ENCODE data around the gene TYW1B.
A peak's percentile ranks its signal among the peaks of the same experiment; 100 is the strongest.
"Not testable (repeated sequence)": the region's sequence is repeated elsewhere in the genome, so short reads cannot be mapped to it uniquely, and the experiment has no call there.

Gene TYW1B, protein sequence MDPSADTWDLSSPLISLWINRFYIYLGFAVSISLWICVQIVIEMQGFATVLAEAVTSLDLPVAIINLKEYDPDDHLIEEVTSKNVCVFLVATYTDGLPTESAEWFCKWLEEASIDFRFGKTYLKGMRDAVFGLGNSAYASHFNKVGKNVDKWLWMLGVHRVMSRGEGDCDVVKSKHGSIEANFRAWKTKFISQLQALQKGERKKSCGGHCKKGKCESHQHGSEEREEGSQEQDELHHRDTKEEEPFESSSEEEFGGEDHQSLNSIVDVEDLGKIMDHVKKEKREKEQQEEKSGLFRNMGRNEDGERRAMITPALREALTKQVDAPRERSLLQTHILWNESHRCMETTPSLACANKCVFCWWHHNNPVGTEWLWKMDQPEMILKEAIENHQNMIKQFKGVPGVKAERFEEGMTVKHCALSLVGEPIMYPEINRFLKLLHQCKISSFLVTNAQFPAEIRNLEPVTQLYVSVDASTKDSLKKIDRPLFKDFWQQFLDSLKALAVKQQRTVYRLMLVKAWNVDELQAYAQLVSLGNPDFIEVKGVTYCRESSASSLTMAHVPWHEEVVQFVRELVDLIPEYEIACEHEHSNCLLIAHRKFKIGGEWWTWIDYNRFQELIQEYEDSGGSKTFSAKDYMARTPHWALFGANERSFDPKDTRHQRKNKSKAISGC

DNA sequence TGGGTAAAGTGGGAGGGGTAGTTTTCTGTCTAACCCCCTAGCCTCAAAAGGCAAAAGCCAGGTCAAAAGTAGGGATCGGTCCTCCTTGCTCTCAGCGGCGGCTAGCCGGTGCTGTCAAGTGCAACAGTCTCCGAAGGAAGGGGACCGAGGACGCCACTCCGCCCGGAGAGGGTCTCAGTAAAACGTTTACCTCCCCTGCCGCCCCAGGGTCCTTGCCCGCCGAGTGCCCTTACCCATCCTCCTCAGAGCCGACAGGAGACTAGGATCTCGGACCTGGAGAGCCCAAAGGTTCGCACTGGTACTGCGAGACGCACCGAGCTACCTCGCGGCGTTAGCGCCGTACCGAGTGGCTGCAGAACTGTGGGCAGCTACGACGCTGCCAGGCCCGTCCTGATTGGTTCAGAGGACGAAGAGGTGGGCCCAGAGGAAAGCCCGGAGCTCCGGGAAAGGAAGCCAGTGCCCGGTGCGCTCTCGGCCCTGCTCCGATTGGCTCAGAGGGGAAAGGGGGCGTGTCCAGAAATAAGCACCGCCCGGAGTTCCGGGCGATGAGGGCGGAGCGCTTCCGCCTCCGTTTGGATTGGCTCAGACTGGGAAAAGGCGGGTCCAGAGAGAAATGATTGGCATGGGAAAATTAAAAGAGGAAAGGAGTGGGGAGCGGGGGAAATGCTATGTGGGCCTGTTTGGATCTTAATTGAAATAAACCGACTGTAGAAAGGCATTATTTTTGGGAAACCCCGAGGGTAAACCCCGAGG is at the start of gene TYW1B:
Gene TYW1B, minus strand, starts transcription at position 362 of the 753 bp plus-strand sequence. Its CDS starts 125 bp downstream, at position 237.
- DNase-seq: peak; percentile 96

DNA sequence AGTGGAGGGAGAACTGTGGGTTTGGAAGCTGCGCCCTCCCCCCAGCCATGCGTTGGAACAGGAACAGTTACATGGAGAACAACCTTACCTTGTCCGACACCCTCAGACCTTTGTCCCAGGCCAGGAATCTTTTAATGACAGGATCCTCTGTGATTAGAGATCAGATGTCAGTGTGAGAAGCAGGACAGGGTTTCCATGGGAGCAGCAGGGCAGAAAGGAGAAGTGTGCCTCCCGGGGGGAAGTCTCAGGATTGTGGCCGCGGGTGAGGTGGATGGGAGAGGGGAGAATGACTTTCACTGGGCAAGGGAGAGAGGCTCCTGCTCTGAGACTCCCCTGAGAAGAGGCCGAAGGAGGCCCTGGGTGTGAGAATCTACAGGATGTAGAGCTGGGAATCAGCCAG is 39.6 kb upstream of the TYW1B start:
- not testable (repeated sequence) for DNase-seq

DNA sequence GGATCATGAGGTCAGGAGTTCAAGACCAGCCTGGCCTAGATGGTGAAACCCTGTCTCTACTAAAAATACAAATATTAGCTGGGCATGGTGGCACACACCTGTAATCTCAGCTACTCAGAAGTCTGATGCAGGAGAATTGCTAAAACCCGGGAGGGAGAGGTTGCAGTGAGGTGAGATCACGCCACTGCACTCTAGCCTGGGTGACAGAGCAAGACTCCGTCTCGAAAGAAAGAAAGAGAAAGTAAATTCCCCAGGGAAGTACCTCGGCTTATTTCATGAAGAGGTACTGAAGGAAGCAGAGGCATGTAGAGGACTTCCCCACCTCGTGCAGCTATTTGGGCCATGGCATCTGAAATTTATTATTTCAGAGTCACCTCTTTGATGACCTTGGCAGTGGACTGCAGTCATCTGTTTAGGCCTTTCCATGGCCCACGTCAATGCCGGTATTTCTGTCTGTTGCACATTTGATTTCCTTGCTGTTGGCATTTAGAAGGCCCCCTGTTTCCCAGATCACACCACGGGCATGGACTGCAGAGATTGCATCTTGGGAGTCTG is 30.9 kb upstream of the TYW1B start:
- DNase-seq: not testable (repeated sequence)

DNA sequence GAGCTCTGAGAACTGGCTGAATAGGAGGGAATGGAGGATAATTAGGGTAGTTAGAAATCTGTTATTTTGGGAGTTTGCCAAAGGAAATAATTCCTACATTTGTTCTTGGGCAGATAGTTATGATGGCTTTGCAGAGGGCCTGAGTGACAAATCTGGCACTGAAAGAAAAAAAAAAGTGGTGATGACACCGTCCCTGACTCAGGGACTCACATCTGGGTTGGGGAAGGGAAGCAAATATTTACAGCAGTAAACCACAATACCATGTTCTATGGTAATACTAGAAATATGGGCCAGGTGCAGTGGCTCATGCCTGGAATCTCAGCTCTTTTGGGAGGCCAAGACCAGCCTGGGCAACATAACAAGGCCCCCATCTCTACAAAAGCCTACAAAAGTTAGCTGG is 29.9 kb upstream of the TYW1B start:
- not testable (repeated sequence) for DNase-seq

DNA sequence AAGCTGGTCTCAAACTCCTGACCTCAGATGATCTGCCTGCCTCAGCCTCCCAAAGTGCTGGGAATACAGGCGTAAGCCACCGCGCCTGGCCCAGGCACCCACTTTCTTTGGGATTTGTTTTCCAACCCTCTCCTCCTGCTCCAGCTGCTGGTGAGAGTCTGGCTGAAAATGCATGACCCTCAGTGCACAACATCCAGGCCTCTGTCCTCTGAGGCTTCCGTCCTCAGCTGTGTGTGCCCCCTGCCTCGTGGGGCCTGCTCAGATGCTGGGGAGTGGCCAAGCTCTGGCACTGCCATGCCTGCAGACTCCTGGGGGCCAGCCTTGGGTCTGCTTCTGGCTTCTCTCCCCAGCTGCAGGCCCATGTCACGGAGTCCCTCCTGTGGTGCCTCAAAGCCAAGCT is 27.3 kb upstream of the TYW1B start:
- not testable (repeated sequence) for DNase-seq

DNA sequence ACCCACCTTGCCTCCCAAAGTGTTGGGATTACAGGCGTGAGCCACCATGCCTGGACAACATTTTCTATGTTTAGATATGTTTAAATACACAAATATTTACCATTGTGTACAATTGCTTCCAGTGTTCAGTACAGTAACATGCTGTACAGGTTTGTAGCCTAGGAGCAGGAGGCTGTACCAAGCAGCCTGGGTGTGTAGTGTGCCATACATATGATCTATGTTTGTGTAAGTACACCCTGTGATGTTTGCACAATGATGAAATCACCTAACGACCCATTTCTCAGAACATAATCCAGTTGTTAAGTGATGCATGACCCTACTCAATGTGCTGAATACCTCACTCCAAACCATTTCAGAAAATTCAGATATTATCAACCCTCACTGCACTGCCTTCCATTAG is 24.9 kb upstream of the TYW1B start:
- not testable (repeated sequence) for DNase-seq

DNA sequence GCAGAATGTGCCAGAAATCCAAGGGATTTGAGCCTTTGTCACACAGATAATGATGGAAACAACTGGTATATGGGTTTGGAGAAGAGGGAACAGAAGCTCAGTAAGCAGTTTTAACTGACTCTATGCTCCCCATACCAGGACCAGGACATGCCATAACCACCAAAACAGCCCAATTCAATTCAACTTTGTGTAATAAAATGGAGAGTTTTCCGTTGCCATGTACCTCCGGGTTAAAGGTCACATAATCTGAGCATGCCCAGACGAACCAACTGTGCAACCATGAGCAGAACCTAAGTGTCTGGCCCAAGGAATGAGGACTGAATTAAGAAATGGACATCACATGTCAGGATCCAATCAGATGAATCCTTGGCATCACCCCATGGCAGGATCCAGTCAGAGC is 22.7 kb upstream of the TYW1B start:
- DNase-seq: not testable (repeated sequence)

DNA sequence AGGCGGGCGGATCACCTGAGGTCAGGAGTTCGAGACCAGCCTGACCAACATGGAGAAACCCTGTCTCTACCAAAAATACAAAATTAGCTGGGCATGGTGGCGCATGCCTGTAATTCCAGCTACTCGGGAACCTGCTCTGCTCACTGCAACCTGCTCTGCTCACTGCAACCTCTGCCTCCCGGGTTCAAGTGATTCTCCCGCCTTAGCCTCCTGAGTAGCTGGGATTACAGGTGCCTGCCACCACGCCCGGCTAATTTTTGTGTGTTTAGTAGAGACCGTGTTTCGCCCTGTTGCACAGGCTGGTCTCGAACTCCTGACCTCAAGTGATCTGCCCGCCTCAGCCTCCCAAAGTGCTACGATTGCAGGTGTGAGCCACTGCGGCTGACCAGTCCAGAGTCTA is 16.1 kb upstream of the TYW1B start:
- DNase-seq: not testable (repeated sequence)

DNA sequence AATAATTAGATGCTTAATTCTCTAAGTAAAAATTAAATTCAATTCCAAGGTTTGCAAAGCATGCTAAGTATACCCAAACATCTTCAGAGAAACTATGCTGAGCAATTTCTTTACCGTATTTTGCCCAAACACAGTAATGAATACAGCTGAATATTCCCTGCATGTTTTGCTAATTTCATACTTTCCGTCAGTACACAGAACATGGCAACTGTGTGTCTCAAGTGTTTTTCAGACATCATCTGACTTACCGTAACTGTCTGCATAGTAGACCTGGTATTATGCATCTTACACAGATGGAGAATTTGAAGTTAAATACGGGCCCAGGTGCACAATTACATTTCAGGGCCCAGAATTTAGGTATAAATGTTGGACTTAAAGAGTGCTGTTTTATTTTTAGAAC is 15.2 kb upstream of the TYW1B start:
- DNase-seq: not testable (repeated sequence)

DNA sequence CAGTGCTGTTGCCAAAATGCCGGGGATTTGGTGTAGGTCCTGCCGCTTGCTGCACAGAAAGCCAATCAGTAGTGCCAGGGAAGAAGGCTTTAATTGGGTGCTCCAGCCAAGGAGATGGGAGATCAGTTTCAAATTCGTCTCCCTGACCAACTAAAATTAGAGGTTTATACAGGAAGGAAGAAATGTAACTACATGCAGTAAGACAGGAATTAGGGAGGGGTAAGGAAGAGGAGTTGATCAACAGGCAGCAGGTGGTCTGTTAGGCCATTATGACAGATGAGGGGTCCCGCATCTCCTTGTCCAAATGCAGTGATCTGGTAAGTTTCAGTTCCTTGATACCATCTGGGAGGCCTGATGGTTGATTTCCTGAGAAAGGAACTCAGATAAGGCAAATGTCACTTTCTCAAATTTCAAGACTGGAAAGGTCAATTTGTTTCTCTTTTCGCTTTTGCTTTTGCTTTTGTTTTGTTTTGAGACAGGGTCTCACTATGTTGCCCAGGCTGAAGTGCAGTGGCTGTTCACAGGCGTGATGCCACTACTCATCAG is 13.0 kb upstream of the TYW1B start:
- DNase-seq: not testable (repeated sequence)

DNA sequence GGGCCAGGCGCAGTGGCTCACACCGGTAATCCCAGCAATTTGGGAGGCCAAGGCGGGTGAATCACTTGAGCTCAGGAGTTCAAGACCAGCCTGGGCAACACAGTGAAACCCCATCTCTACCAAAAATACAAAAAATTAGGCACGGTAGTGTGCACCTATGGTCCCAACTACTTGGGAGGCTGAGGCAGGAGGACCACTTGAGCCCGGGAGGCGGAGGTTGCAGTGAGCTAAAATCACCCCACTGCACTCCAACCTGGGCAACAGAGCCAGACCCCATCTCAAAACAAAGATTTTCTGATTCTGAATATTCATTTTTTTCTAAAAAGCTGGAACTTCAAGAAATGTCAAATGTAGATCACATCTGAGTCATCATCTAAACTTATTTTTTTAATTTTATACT is 10.3 kb upstream of the TYW1B start:
- DNase-seq: not testable (repeated sequence)

DNA sequence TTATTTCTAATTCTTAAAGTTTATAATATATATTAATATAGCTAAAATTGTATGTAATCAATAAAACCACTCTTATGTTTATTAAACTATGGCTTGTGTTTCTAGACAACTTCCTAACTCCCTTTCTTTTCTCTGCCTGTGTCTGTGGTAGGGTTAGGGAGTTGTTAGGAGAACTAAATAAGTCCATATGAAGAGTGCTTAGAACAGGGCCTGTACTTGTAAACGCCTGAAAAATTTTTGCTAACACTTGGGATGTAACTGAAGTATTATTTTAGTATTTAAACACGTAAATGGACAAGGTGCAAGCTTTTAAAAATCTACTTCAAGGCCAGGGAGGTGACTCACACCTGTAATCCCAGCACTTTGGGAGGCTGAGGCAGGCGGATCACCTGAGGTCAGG is 9.3 kb upstream of the TYW1B start:
- not testable (repeated sequence) for DNase-seq

DNA sequence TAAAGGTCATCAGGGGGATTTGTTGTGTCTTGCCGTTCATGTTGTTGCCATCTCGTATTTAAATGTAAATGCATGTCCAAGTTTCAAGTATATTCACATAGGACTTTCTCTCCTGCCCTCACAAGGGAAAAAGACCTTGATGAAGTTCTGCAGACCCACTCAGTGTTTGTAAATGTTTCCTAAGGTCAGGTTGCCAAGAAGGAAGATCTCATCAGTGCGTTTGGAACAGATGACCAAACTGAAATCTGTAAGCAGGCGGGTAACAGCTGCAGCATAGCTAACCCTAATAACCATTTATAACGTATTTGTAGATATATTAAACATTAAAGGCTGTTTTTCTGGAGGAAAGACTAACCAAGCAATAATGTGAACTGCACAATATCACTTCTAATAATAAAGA is 2.6 kb upstream of the TYW1B start:
- not testable (repeated sequence) for DNase-seq

DNA sequence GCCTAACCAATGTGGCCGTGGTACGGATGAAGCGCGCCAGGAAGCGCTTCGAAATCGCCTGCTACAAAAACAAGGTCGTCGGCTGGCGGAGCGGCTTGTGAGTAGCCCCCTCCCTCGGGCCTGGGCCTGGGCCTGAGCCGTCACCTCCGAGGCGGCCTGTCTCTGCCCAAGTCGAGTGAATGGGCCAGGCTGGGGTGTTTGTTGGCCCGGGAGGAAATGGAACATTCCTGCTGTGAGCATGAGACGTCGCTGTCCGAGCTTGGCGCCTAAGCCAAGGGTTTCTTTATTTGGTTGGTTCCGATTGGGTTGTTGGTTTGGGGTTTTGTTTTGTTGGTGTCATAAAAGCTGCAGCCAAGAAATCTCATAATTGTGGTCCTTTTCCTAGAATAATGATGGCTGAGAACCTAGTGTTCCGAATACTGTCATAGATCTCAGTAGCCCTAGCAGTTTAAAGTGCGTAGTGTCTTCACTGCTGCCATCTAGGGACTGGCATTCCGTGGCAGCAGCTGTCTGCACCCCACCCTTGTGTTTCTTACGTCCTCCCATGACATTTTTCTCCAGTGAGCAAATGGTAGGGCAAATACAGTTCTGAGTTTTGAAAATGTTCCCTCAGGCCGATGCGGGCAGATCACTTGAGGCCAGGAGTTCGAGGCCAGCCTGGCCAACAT is 1.8 kb upstream of the TYW1B start:
- peak; percentile 37 for DNase-seq

DNA sequence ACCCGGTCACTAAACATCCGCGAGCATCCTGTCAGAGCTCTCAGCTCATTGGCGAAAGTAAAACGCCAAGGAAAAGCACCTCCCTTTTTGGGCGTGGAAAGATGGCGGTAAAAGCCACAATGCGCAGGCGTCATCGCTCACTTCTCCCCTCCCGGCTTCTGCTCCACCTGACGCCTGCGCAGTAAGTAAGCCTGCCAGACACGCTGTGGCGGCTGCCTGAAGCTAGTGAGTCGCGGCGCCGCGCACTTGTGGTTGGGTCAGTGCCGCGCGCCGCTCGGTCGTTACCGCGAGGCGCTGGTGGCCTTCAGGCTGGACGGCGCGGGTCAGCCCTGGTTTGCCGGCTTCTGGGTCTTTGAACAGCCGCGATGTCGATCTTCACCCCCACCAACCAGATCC is 1.3 kb upstream of the TYW1B start:
- peak; percentile 95 for DNase-seq

DNA sequence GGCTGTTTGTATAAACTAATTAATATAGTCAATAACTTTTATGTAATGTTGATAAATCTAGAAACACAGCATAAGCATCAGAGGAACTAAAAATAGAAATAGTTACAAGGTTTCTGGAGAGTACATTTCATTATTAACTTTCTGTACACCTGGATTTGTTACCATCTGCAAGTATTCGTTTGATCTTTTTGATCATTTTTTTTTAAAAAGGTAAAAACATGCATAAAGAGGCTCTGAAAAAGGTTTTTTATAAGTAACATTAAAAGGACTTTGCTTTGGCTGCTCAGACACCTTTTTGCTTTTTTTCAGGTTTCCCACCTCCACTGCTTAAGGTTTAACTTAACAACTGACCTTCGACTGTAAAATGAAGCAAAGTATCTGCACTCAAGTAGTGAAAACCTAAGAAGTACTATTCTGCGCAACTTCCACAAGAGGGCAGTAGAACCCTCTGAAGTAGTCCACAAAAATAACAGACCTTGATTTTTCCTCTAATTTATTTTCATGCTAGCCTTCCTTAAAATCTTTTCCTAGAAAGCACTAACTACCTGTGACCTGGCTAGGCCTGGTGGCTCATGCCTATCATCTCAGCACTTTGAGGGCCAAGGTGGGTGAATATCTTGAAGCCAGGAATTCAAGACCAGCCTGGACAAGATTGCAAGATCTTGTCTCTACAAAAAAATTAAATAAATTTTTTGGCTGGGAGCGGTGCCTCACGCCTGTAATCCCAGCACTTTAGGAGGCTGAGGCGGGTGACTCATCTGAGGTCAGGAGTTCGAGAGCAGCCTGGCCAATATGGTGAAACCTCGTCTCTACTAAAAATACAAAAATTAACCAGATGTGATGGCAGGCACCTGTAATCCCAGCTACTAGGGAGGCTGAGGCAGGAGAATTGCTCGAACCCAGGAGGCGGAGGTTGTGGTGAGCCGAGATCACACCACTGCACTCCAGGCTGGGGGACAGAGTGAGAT is 4.0 kb downstream of the TYW1B start:
- not testable (repeated sequence) for DNase-seq

DNA sequence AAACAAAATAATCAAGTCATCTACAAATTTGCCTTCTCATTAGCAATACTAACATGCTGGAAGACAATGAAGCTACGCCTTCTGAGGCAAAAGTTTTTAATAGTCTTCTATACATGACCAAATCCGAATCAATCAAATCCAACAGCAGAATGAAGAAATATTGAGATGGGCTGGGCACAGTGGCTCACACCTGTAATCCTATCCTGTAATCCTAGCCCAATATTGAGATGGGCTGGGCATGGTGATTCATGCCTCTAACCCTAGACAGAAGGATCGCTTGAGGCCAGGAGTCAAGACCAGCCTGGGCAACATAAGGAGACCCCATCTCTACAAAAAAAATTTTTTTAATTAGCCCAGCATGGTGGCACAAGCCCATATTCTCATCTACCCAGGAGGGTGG is 5.5 kb downstream of the TYW1B start:
- DNase-seq: not testable (repeated sequence)

DNA sequence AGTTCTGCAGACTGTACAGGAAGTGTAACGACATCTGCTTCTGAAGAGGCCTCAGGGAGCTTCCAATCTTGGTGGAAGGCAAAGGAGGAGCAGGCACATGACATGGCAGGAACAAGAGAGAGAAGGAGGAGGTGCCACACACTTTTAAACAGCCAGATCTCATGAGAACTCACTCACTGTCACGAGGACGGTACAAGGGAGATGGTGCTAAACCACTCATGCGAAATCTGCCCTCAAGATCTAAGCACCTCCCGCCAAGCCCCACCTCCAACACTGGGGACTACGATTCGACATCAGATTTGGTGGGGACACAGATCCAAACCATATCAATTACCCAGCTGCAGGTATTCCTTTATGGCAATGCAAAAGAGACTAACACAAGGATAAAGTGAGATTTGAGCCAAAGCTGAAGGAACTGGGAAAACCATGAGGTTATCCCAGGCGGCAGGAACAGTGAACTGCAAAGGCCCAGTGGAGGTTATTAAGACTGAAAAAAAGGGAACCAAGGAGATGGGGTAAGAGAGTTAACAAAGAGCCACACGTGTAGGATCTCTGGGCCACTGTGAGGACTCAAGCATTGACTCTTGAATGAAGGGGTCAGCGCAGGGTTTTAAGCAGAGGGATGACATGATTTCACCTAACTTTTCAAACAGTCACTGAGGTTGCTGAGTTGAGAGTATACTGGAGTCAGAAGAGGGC is 9.2 kb downstream of the TYW1B start:
- not testable (repeated sequence) for DNase-seq

DNA sequence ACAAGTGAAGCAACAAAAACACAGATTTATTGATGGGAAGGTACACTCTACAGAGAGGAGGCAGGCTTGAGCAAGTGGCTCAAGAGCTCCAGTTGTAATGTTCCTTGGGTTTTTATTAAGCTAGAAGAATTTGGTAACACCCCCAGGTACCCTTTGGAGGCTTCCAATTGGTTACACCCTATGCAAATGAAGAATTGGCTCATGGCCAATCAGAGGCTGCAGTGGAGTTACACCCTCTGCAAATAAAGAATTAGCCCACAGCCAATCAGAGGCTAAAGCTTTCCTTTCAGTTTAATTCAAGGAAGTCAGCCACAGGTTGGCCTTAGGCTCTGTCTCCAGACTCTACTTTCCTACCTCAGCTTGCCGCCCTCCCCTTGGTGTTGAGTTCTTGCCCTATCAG is 10.3 kb downstream of the TYW1B start:
- not testable (repeated sequence) for DNase-seq

All from activated CD4-positive, alpha-beta T cell treated with anti-CD3 and anti-CD28 coated beads for 1 hour (primary cell).